Measurements from ENCODE around the gene PELI2. TPM values are rescaled to one million over a fixed set of nuclear protein-coding genes. Genes with fewer than 3 reads are reported as not detected.
A peak's percentile ranks its signal among the peaks of the same experiment; 100 is the strongest.

Gene PELI2
- total and polyA plus RNA-seq, 2 donors (not counting 1 experiment from before 2014, with no cell fraction given): 15.5 to 29.2 TPM

GRCh38 chr14:56145965-56146364 lies 27.8 kb downstream of the PELI2 start:
- Histone ChIP-seq H3K4me3 (replicated peaks in 1 of 4; ENCODE audit: control extremely low read depth in 1 of 4, insufficient read depth in 1 of 4, low read depth in 3 of 4, low read length in 4 of 4) (no peak overlapping the region), H3K36me3 (ENCODE audit: control insufficient read depth, insufficient read depth, low read length) (no peaks in the 10 kb centered on the region), H3K27me3 (ENCODE audit: control insufficient read depth, insufficient read depth, low read length) (no peaks in the 10 kb centered on the region), H3K27ac (ENCODE audit: insufficient read depth, low read length) (no peak overlapping the region), H3K4me1 (ENCODE audit: control insufficient read depth, extremely low read depth, insufficient read depth, low read length) (peaks cover 2% of the 10 kb centered on the region), H3K9me3 (ENCODE audit: control insufficient read depth, insufficient read depth, low read depth, low read length) (no peaks in the 10 kb centered on the region), H4K20me1 (ENCODE audit: control insufficient read depth, extremely low read depth, insufficient read depth, low read length) (no peaks in the 10 kb centered on the region), H3K4me2 (ENCODE audit: extremely low read depth, insufficient read depth, low read length) (no peak overlapping the region), H3K79me2 (ENCODE audit: control insufficient read depth, insufficient read depth, low read length) (no peaks in the 10 kb centered on the region), H3K9ac (ENCODE audit: insufficient read depth, low read length) (no peak overlapping the region), H2AFZ (ENCODE audit: low read length) (no peak overlapping the region)
- DNase-seq (ENCODE audit: low read depth in 2 of 2): peak; percentile 62 to 85
- TF ChIP-seq CTCF (conservative IDR thresholded peaks at IDR 0.05 in 1 of 2, IDR thresholded peaks at IDR 0.05 in 1 of 2; ENCODE audit: low read depth in 1 of 2, low read length in 2 of 2) (no peak), EZH2 (IDR thresholded peaks at IDR 0.05; ENCODE audit: low read length, missing control alignments) (no peak)

- Histone ChIP-seq H2AFZ (ENCODE audit: low read length) (no peak overlapping the region), H3K4me2 (ENCODE audit: extremely low read depth, insufficient read depth, low read length) (no peak overlapping the region), H3K27me3 (ENCODE audit: control insufficient read depth, insufficient read depth, low read length) (no peaks in the 10 kb centered on the region), H3K27ac (ENCODE audit: insufficient read depth, low read length) (no peak overlapping the region), H3K9me3 (ENCODE audit: control insufficient read depth, insufficient read depth, low read depth, low read length) (no peaks in the 10 kb centered on the region), H4K20me1 (ENCODE audit: control insufficient read depth, extremely low read depth, insufficient read depth, low read length) (no peaks in the 10 kb centered on the region), H3K79me2 (ENCODE audit: control insufficient read depth, insufficient read depth, low read length) (no peaks in the 10 kb centered on the region), H3K4me1 (ENCODE audit: control insufficient read depth, extremely low read depth, insufficient read depth, low read length) (peaks cover 2% of the 10 kb centered on the region), H3K9ac (ENCODE audit: insufficient read depth, low read length) (no peak overlapping the region), H3K4me3 (replicated peaks in 1 of 4; ENCODE audit: control extremely low read depth in 1 of 4, insufficient read depth in 1 of 4, low read depth in 3 of 4, low read length in 4 of 4) (no peak overlapping the region), H3K36me3 (ENCODE audit: control insufficient read depth, insufficient read depth, low read length) (no peaks in the 10 kb centered on the region)
- TF ChIP-seq CTCF (conservative IDR thresholded peaks at IDR 0.05 in 1 of 2, IDR thresholded peaks at IDR 0.05 in 1 of 2; ENCODE audit: low read depth in 1 of 2, low read length in 2 of 2) (no peak), EZH2 (IDR thresholded peaks at IDR 0.05; ENCODE audit: low read length, missing control alignments) (no peak)
- DNase-seq (ENCODE audit: low read depth in 2 of 2): no peak
Observed at GRCh38 chr14:56147449-56147848, 29.2 kb downstream of the PELI2 start.

GRCh38 chr14:56147986-56148901 lies 30.0 kb downstream of the PELI2 start:
- Histone ChIP-seq H3K9ac (ENCODE audit: insufficient read depth, low read length) (no peak overlapping the region), H3K79me2 (ENCODE audit: control insufficient read depth, insufficient read depth, low read length) (no peaks in the 10 kb centered on the region), H4K20me1 (ENCODE audit: control insufficient read depth, extremely low read depth, insufficient read depth, low read length) (no peaks in the 10 kb centered on the region), H3K27me3 (ENCODE audit: control insufficient read depth, insufficient read depth, low read length) (no peaks in the 10 kb centered on the region), H3K4me1 (ENCODE audit: control insufficient read depth, extremely low read depth, insufficient read depth, low read length) (peaks cover 2% of the 10 kb centered on the region), H3K4me3 (replicated peaks in 1 of 4; ENCODE audit: control extremely low read depth in 1 of 4, insufficient read depth in 1 of 4, low read depth in 3 of 4, low read length in 4 of 4) (no peak overlapping the region), H2AFZ (ENCODE audit: low read length) (no peak overlapping the region), H3K27ac (ENCODE audit: insufficient read depth, low read length) (no peak overlapping the region), H3K36me3 (ENCODE audit: control insufficient read depth, insufficient read depth, low read length) (no peaks in the 10 kb centered on the region), H3K4me2 (ENCODE audit: extremely low read depth, insufficient read depth, low read length) (no peak overlapping the region), H3K9me3 (ENCODE audit: control insufficient read depth, insufficient read depth, low read depth, low read length) (no peaks in the 10 kb centered on the region)
- TF ChIP-seq EZH2 (IDR thresholded peaks at IDR 0.05; ENCODE audit: low read length, missing control alignments) (no peak), CTCF (conservative IDR thresholded peaks at IDR 0.05 in 1 of 2, IDR thresholded peaks at IDR 0.05 in 1 of 2; ENCODE audit: low read depth in 1 of 2, low read length in 2 of 2) (no peak)
- no peak for DNase-seq (ENCODE audit: low read depth in 2 of 2)
